SK-N-SH (cell line): ENCODE data around the gene ZNF799.

Experiments used
- CTCF ChIP-seq: fragments of 200-600 bp; sonication (generic); IDR thresholded peaks from 2 replicates; pipeline ENCODE4 v1.6.1; 2017; ENCODE audit warnings: antibody characterized with exemption, mild to moderate bottlenecking, moderate library complexity
- GATA2 ChIP-seq: sonication (generic); formaldehyde crosslinking; IDR thresholded peaks from 2 replicates; pipeline ENCODE4 v1.5.0; 2020; ENCODE audit warnings: mild to moderate bottlenecking, missing genetic modification reagents
- POLR2AphosphoS5 ChIP-seq: IDR thresholded peaks from 2 replicates; pipeline ENCODE4 v1.6.1; 2012; ENCODE audit warnings: low read depth, low read length
- RCOR1 ChIP-seq: fragments of 150-350 bp; IDR thresholded peaks from 2 replicates; pipeline ENCODE4 v1.6.1; 2017; ENCODE audit warnings: antibody characterized with exemption, low read length
- SMC3 ChIP-seq: IDR thresholded peaks from 2 replicates; pipeline ENCODE4 v1.6.1; 2012; ENCODE audit warnings: low read depth, low read length, improper control_type of control experiment

GRCh38 chr19:12364391-12365235, 36.5 kb downstream of the ZNF799 start:
- no peak for TF ChIP-seq GATA2 (CRISPR knock-in tag)
- TF ChIP-seq POLR2AphosphoS5 = no peak
- no peak for TF ChIP-seq RCOR1
- TF ChIP-seq CTCF = no peak
- no peak for TF ChIP-seq SMC3
